ENCODE measurements around the gene GID8. TPM values are rescaled to one million over a fixed set of nuclear protein-coding genes. Genes with fewer than 3 reads are reported as not detected.

GID8 gene
- polyA plus RNA-seq, 1 of the 3 experiments (the other 2 are of a cell fraction), result 18.1 TPM

GRCh38 chr20:62983210-62983609 lies 45.3 kb downstream of the GID8 start (continued):
- TF ChIP-seq, protein P1, sequence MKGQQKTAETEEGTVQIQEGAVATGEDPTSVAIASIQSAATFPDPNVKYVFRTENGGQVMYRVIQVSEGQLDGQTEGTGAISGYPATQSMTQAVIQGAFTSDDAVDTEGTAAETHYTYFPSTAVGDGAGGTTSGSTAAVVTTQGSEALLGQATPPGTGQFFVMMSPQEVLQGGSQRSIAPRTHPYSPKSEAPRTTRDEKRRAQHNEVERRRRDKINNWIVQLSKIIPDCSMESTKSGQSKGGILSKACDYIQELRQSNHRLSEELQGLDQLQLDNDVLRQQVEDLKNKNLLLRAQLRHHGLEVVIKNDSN (IDR thresholded peaks at IDR 0.05; ENCODE audit: borderline replicate concordance, low read depth), result no peak
- no peak for TF ChIP-seq NRF1 (IDR thresholded peaks at IDR 0.05; ENCODE audit: low read depth, low read length)
- TF ChIP-seq TAF1 (IDR thresholded peaks at IDR 0.05; ENCODE audit: borderline replicate concordance, low read depth, low read length), result no peak

GRCh38 chr20:62984666-62985443 lies 46.9 kb downstream of the GID8 start:
- H3K9me2 ChIP-seq, result no peaks in the 10 kb centered on the region
- peaks cover 31% of the 10 kb centered on the region for H3K27me3 ChIP-seq (ENCODE audit: insufficient read depth)
- H3K4me1 ChIP-seq (ENCODE audit: control insufficient read depth in 1 of 2, insufficient read depth in 2 of 2, low read depth in 1 of 2, low read length in 1 of 2), result peaks cover 0 to 6% of the 10 kb centered on the region in 2 experiments; a peak in 1 of 4 replicates
- CTCF ChIA-PET, result interaction anchor here (0.9 to 3.8 kb wide), 6 partner anchors 12 to 196 kb away, joined by 3 to 11 read pairs (median 4); no protein-coding TSS in a partner anchor
- no peak overlapping the region for H2AFZ ChIP-seq (ENCODE audit: low read depth)
- H3K79me2 ChIP-seq (ENCODE audit: insufficient read depth), result no peaks in the 10 kb centered on the region
- no peak for TF ChIP-seq JUND (IDR thresholded peaks at IDR 0.05)
- no peak for TF ChIP-seq CHD2 (IDR thresholded peaks at IDR 0.05; ENCODE audit: low read length, partially characterized antibody)
- no peak for TF ChIP-seq NFIC (IDR thresholded peaks at IDR 0.05; ENCODE audit: borderline replicate concordance)
- TF ChIP-seq CTCF (IDR thresholded peaks at IDR 0.05), result no peak
- no peak for TF ChIP-seq IRF3 (IDR thresholded peaks at IDR 0.05; ENCODE audit: low read depth, low read length)
- TF ChIP-seq TEAD4 (IDR thresholded peaks at IDR 0.05; ENCODE audit: borderline replicate concordance, insufficient read depth), result no peak
- TF ChIP-seq MXI1 (IDR thresholded peaks at IDR 0.05; ENCODE audit: low read depth, low read length), result no peak
- no peak for TF ChIP-seq SMC3 (IDR thresholded peaks at IDR 0.05; ENCODE audit: low read depth, low read length)
- TF ChIP-seq MEF2A (IDR thresholded peaks at IDR 0.05; ENCODE audit: borderline replicate concordance, low read depth), result no peak
- TF ChIP-seq USF2 (IDR thresholded peaks at IDR 0.05; ENCODE audit: borderline replicate concordance, low read depth, low read length), result no peak
- no peak for TF ChIP-seq REST (IDR thresholded peaks at IDR 0.05; ENCODE audit: low read depth, low read length)
- TF ChIP-seq GATA2 (CRISPR knock-in tag; IDR thresholded peaks at IDR 0.05), result no peak
- TF ChIP-seq ZBTB33 (IDR thresholded peaks at IDR 0.05; ENCODE audit: borderline replicate concordance, low read depth), result no peak
- TF ChIP-seq FOXJ3 (CRISPR knock-in tag; IDR thresholded peaks at IDR 0.05), result no peak
- no peaks in the 10 kb centered on the region for H3F3A ChIP-seq (replicated peaks; ENCODE audit: insufficient read depth)
- no peaks in the 10 kb centered on the region for H3K9me3 ChIP-seq
- POLR2A ChIA-PET, result no interaction called here
- 61% methylated on average over 18 of the region's 18 CpGs for WGBS (ENCODE audit: low lambda C conversion rate)
- H3K9ac ChIP-seq, result no peak overlapping the region
- no peak for DNase-seq
- no peak overlapping the region for H3K27ac ChIP-seq (ENCODE audit: low read depth in 2 of 2, low read length in 1 of 2)
- no peaks in the 10 kb centered on the region for H4K20me1 ChIP-seq (ENCODE audit: insufficient read depth)
- no peaks in the 10 kb centered on the region for H3K36me3 ChIP-seq (replicated peaks in 1 of 2; ENCODE audit: control insufficient read depth in 1 of 2, insufficient read depth in 2 of 2, low read length in 1 of 2)
- H3K4me3 ChIP-seq (ENCODE audit: low read depth in 2 of 2, low read length in 1 of 2), result no peak overlapping the region
- H3K4me2 ChIP-seq, result no peak overlapping the region

Measured in SK-N-SH (cell line).